ENCODE measurements around the gene ZNF518B.
A peak's percentile ranks its signal among the peaks of the same experiment; 100 is the strongest.

ZNF518B gene

GRCh38 chr4:10461091-10461849 is 4.0 kb upstream of the ZNF518B start:
- Mint-ChIP-seq H3K4me3 (peak overlapping the region; percentile 75 to 84 (median 83)), H3K27me3 (ENCODE audit: low read depth) (peaks cover 61% of the 10 kb centered on the region), H3K36me3 (ENCODE audit: low read depth) (peaks cover 11% of the 10 kb centered on the region), H3K27ac (no peak overlapping the region), H3K4me1 (peaks cover 2% of the 10 kb centered on the region), H3K9me3 (peaks cover 34% of the 10 kb centered on the region)
- peak; percentile 99 for TF ChIP-seq CTCF (IDR thresholded peaks at IDR 0.05; ENCODE audit: unreplicated experiment in 3 of 3)

- Mint-ChIP-seq H3K9me3 (peaks cover 36% of the 10 kb centered on the region), H3K27ac (no peak overlapping the region), H3K4me3 (peak overlapping the region in 2 of 3 experiments; percentile 44 to 66), H3K36me3 (ENCODE audit: low read depth) (peaks cover 19% of the 10 kb centered on the region), H3K27me3 (ENCODE audit: low read depth) (peaks cover 61% of the 10 kb centered on the region), H3K4me1 (peaks cover 5% of the 10 kb centered on the region)
- no peak for TF ChIP-seq CTCF (IDR thresholded peaks at IDR 0.05; ENCODE audit: unreplicated experiment in 3 of 3)
Measured at GRCh38 chr4:10460313-10461047, 3.3 kb upstream of the ZNF518B start.

- peaks cover 30% of the 10 kb centered on the region for H3K36me3 Mint-ChIP-seq (ENCODE audit: low read depth)
- H3K9me3 Mint-ChIP-seq, result peaks cover 46% of the 10 kb centered on the region
- peak overlapping the region in 2 of 3 experiments; percentile 32 to 37 for H3K4me3 Mint-ChIP-seq
- H3K4me1 Mint-ChIP-seq, result peaks cover 5% of the 10 kb centered on the region
- no peak overlapping the region for H3K27ac Mint-ChIP-seq
- H3K27me3 Mint-ChIP-seq (ENCODE audit: low read depth), result peaks cover 56% of the 10 kb centered on the region
- TF ChIP-seq CTCF (IDR thresholded peaks at IDR 0.05; ENCODE audit: unreplicated experiment in 3 of 3), result no peak
Measured at GRCh38 chr4:10459305-10459704, 2.1 kb upstream of the ZNF518B start.

- H3K4me1 Mint-ChIP-seq, result peaks cover 5% of the 10 kb centered on the region
- TF ChIP-seq CTCF (IDR thresholded peaks at IDR 0.05; ENCODE audit: unreplicated experiment in 3 of 3), result no peak
- H3K36me3 Mint-ChIP-seq (ENCODE audit: low read depth), result peaks cover 42% of the 10 kb centered on the region
- H3K9me3 Mint-ChIP-seq, result peaks cover 52% of the 10 kb centered on the region
- peaks cover 49% of the 10 kb centered on the region for H3K27me3 Mint-ChIP-seq (ENCODE audit: low read depth)
- no peak overlapping the region for H3K27ac Mint-ChIP-seq
- peak overlapping the region; percentile 37 to 73 (median 68) for H3K4me3 Mint-ChIP-seq
Measured at GRCh38 chr4:10458177-10458576, 951 bp upstream of the ZNF518B start.

GRCh38 chr4:10456595-10457254 is 501 bp downstream of the ZNF518B start:
- no peak for TF ChIP-seq CTCF (IDR thresholded peaks at IDR 0.05; ENCODE audit: unreplicated experiment in 3 of 3)
- H3K27me3 Mint-ChIP-seq (ENCODE audit: low read depth), result peaks cover 34% of the 10 kb centered on the region
- peak overlapping the region; percentile 90 to 92 (median 90) for H3K4me3 Mint-ChIP-seq
- H3K27ac Mint-ChIP-seq, result peak overlapping the region; percentile 56 to 89 (median 79)
- peaks cover 56% of the 10 kb centered on the region for H3K9me3 Mint-ChIP-seq
- peaks cover 56% of the 10 kb centered on the region for H3K36me3 Mint-ChIP-seq (ENCODE audit: low read depth)
- peaks cover 5% of the 10 kb centered on the region for H3K4me1 Mint-ChIP-seq
